LNCAP (cell line): Measurements from ENCODE around the gene GSX1.

Experiments
- TF ChIP-seq, protein P1 (sequence below): fragments of 450-650 bp; IDR thresholded peaks from 2 replicates; pipeline ENCODE4 v1.5.1; 2017; ENCODE audit warnings: mild to moderate bottlenecking

GSX1 gene

GRCh38 chr13:27790523-27790922, 1.8 kb upstream of the GSX1 start:
- TF ChIP-seq, protein P1, sequence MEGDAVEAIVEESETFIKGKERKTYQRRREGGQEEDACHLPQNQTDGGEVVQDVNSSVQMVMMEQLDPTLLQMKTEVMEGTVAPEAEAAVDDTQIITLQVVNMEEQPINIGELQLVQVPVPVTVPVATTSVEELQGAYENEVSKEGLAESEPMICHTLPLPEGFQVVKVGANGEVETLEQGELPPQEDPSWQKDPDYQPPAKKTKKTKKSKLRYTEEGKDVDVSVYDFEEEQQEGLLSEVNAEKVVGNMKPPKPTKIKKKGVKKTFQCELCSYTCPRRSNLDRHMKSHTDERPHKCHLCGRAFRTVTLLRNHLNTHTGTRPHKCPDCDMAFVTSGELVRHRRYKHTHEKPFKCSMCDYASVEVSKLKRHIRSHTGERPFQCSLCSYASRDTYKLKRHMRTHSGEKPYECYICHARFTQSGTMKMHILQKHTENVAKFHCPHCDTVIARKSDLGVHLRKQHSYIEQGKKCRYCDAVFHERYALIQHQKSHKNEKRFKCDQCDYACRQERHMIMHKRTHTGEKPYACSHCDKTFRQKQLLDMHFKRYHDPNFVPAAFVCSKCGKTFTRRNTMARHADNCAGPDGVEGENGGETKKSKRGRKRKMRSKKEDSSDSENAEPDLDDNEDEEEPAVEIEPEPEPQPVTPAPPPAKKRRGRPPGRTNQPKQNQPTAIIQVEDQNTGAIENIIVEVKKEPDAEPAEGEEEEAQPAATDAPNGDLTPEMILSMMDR: no peak

GRCh38 chr13:27791146-27791900, 960 bp upstream of the GSX1 start:
- TF ChIP-seq, protein P1: no peak

GRCh38 chr13:27791901-27792392, 336 bp upstream of the GSX1 start:
- TF ChIP-seq, protein P1: no peak

DNA sequence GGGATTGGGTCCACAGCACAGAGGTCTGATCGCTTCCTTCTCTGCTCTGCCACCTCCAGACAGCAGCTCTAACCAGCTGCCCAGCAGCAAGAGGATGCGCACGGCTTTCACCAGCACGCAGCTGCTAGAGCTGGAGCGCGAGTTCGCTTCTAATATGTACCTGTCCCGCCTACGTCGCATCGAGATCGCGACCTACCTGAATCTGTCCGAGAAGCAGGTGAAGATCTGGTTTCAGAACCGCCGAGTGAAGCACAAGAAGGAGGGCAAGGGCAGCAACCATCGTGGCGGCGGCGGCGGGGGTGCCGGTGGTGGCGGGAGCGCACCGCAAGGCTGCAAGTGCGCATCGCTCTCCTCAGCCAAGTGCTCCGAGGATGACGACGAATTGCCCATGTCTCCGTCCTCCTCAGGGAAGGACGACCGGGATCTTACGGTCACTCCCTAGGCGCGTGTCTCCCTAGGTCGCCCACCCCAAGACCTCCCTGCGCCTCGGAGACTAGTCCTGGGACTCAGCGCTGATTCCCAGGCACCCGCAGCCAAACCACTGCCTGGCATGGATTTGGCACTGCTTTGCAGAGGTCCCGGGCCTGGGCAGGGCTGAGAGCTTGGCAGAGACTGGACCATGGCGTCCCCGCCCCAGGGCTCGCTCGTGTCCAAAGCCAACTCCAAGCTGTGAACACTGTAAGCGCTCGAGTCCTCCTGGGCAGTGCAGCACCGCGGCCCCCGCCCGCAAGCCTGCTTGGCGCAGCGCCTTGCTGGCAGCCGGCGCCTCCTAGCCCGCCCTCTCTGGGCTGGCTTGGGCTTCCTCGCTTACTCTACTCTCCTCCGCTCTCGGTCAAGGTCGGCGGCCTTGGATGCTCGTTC, 1.5 kb downstream of the GSX1 start:
- TF ChIP-seq, protein P1: no peak

GRCh38 chr13:27794368-27794691, 2.0 kb downstream of the GSX1 start:
- TF ChIP-seq, protein P1: no peak

GRCh38 chr13:27794921-27795717, 2.8 kb downstream of the GSX1 start:
- TF ChIP-seq, protein P1: no peak

DNA sequence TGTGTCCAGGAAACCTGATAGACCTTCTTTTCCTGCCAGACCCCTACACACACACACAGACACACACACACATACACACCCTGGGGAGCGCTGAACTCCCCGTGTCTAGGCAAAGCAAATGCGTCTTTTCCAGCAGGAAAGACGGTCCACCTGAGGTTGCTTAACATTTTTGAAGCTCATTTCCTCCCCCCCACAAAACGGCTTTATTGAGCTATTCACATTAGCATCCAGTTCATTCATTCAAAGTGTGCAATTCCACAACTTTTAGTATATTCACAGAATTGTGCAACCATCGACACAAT, 3.4 kb downstream of the GSX1 start:
- TF ChIP-seq, protein P1: no peak
